NCI-H2227 treated with DMSO at 0.1 percent for 48 hours (cell line): Measurements from ENCODE around the gene SPINK2.

Experiments
- DNase-seq: peaks from one replicate; lab custom pipeline; 2025; lab: John Stamatoyannopoulos, UW

The SPINK2 gene

GRCh38 chr4:56799824-56800756 lies 21.4 kb downstream of the SPINK2 start:
- peak; percentile 31 for DNase-seq

GRCh38 chr4:56799161-56799759 lies 22.2 kb downstream of the SPINK2 start:
- DNase-seq = no peak

- DNase-seq = no peak
These were observed 25.3 kb downstream of the SPINK2 start for GRCh38 chr4:56796211-56796610.

GRCh38 chr4:56791316-56791715 lies 30.2 kb downstream of the SPINK2 start:
- no peak for DNase-seq

- DNase-seq = no peak
These were observed 30.8 kb downstream of the SPINK2 start for GRCh38 chr4:56790691-56791091.

GRCh38 chr4:56788081-56788480 lies 33.4 kb downstream of the SPINK2 start:
- DNase-seq = no peak

- DNase-seq = no peak
These were observed 34.1 kb downstream of the SPINK2 start for GRCh38 chr4:56787380-56787779.

GRCh38 chr4:56786955-56787354 lies 34.5 kb downstream of the SPINK2 start:
- no peak for DNase-seq

- no peak for DNase-seq
These were observed 37.5 kb downstream of the SPINK2 start for GRCh38 chr4:56783986-56784385.

- DNase-seq = no peak
These were observed 39.5 kb downstream of the SPINK2 start for GRCh38 chr4:56782019-56782418.

GRCh38 chr4:56773346-56773745 lies 48.2 kb downstream of the SPINK2 start:
- DNase-seq = no peak

- DNase-seq = no peak
These were observed 49.4 kb downstream of the SPINK2 start for GRCh38 chr4:56772134-56772533.

- no peak for DNase-seq
These were observed 52.7 kb downstream of the SPINK2 start for GRCh38 chr4:56768763-56769162.

- DNase-seq = no peak
These were observed 53.2 kb downstream of the SPINK2 start for GRCh38 chr4:56768316-56768715.

GRCh38 chr4:56767567-56767966 lies 53.9 kb downstream of the SPINK2 start:
- no peak for DNase-seq

- DNase-seq = no peak
These were observed 56.7 kb downstream of the SPINK2 start for GRCh38 chr4:56764775-56765174.

- DNase-seq = no peak
These were observed 57.3 kb downstream of the SPINK2 start for GRCh38 chr4:56764223-56764622.

GRCh38 chr4:56762484-56763250 lies 58.8 kb downstream of the SPINK2 start:
- DNase-seq = no peak

GRCh38 chr4:56760183-56760582 lies 61.3 kb downstream of the SPINK2 start:
- DNase-seq = no peak
